IMR-90 (cell line): ENCODE data around the gene CLEC7A. TPM values are rescaled to one million over a fixed set of nuclear protein-coding genes. Genes with fewer than 3 reads are reported as not detected.
A peak's percentile ranks its signal among the peaks of the same experiment; 100 is the strongest.

Experiments used
- ATAC-seq: fragments of 200-7000 bp; cut with Tn5 transposase; 2 replicates; pipeline ENCODE4 v1.9.1; 2020; ENCODE audit warnings: low read depth, mild to moderate bottlenecking, moderate library complexity
- BruUV-seq: library from RNA; stranded (reverse); fragments of 400-500 nt; replicated peaks from 2 replicates; lab custom pipeline; 2021; lab: Mats Ljungman, UMichigan
- CTCF ChIA-PET: fragments of 300-600 bp; formaldehyde crosslinking; extraction: SDS; loops from one replicate; lab custom pipeline; 2021; ENCODE audit warnings: antibody characterized with exemption; lab: Yijun Ruan, JAX
- POLR2A ChIA-PET: fragments of 300-600 bp; sonication (Branson Sonifier 250); formaldehyde crosslinking; loops from one replicate; lab custom pipeline; 2022; ENCODE audit warnings: antibody characterized with exemption; ENCODE audit not compliant: unreplicated experiment; lab: Charles Lee
- DNase-seq: peaks from one replicate; pipeline ENCODE4 v3.0.0; 2013
- H2AFZ ChIP-seq: replicated peaks from 2 replicates; pipeline ENCODE3; 2013; ENCODE audit warnings: low read length, mild to moderate bottlenecking; ENCODE audit not compliant: poor library complexity
- H2AK5ac ChIP-seq: 2 replicates; pipeline ENCODE4 v1.6.1; 2013; ENCODE audit warnings: low read depth, low read length, inconsistent platforms
- H2AK9ac ChIP-seq: replicated peaks from 2 replicates; pipeline ENCODE3; 2013; ENCODE audit warnings: mild to moderate bottlenecking, low read depth, low read length, moderate library complexity; ENCODE audit not compliant: poor library complexity
- H2BK120ac ChIP-seq: 2 replicates; pipeline ENCODE4 v1.6.1; 2013; ENCODE audit warnings: low read depth, low read length, inconsistent platforms
- H2BK15ac ChIP-seq: 3 replicates; pipeline ENCODE4 v1.6.1; 2013; ENCODE audit warnings: low read depth, low read length, inconsistent platforms
- H2BK20ac ChIP-seq: 2 replicates; pipeline ENCODE4 v1.6.1; 2013; ENCODE audit warnings: low read depth, mild to moderate bottlenecking, inconsistent platforms, low read length, moderate library complexity
- H2BK5ac ChIP-seq: 2 replicates; pipeline ENCODE4 v1.6.1; 2013; ENCODE audit warnings: mild to moderate bottlenecking, low read depth, low read length, inconsistent platforms; ENCODE audit not compliant: poor library complexity, severe bottlenecking
- H3K14ac ChIP-seq: replicated peaks from 2 replicates; pipeline ENCODE4 v1.6.1; 2013; ENCODE audit warnings: low read depth, low read length, inconsistent platforms
- H3K18ac ChIP-seq: 2 replicates; pipeline ENCODE4 v1.6.1; 2013; ENCODE audit warnings: low read depth, low read length, control low read depth
- H3K23ac ChIP-seq: 2 replicates; pipeline ENCODE4 v1.6.1; 2013; ENCODE audit warnings: low read depth, low read length, inconsistent platforms
- H3K27ac ChIP-seq: 2 replicates; pipeline ENCODE4 v1.5.1; 2013; ENCODE audit warnings: mild to moderate bottlenecking, control low read depth, low read length; ENCODE audit not compliant: insufficient read depth
- H3K27me3 ChIP-seq: 2 replicates; pipeline ENCODE4 v1.6.1; 2013; ENCODE audit warnings: low read length; ENCODE audit not compliant: control insufficient read depth, insufficient read depth
- H3K36me3 ChIP-seq: 2 replicates; pipeline ENCODE4 v1.6.1; 2013; ENCODE audit warnings: low read length, mixed read lengths; ENCODE audit not compliant: control insufficient read depth, insufficient read depth
- H3K4ac ChIP-seq: 2 replicates; pipeline ENCODE4 v1.6.1; 2013; ENCODE audit warnings: low read depth, low read length, inconsistent platforms
- H3K4me1 ChIP-seq: 2 replicates; pipeline ENCODE4 v1.6.1; 2013; ENCODE audit warnings: low read length, mixed read lengths; ENCODE audit not compliant: control insufficient read depth, insufficient read depth
- H3K4me2 ChIP-seq: 2 replicates; pipeline ENCODE4 v1.6.1; 2013; ENCODE audit warnings: low read depth, mild to moderate bottlenecking, control low read depth, low read length, moderate library complexity
- H3K4me3 ChIP-seq: 2 replicates; pipeline ENCODE4 v1.5.1; 2013; ENCODE audit warnings: low read depth, mild to moderate bottlenecking, control low read depth, low read length, moderate library complexity; ENCODE audit not compliant: insufficient read depth
- H3K56ac ChIP-seq: 2 replicates; pipeline ENCODE4 v1.6.1; 2013; ENCODE audit warnings: low read length, inconsistent platforms; ENCODE audit not compliant: insufficient read depth; ENCODE audit errors: extremely low read depth
- H3K79me1 ChIP-seq, 2 experiments: 2 replicates each; pipeline ENCODE4 v1.6.1; 2013; ENCODE audit warnings: low read length in 2 of 2, inconsistent platforms in 1 of 2, low read depth in 1 of 2
- H3K9ac ChIP-seq: 2 replicates; pipeline ENCODE4 v1.6.1; 2013; ENCODE audit warnings: low read depth, low read length, control low read depth
- H3K9me1 ChIP-seq: 2 replicates; pipeline ENCODE4 v1.6.1; 2013; ENCODE audit warnings: low read length, inconsistent platforms; ENCODE audit not compliant: insufficient read depth
- H3K9me3 ChIP-seq: 2 replicates; pipeline ENCODE4 v1.6.1; 2013; ENCODE audit warnings: low read length; ENCODE audit not compliant: control insufficient read depth, insufficient read depth
- H4K20me1 ChIP-seq: 2 replicates; pipeline ENCODE4 v1.6.1; 2013; ENCODE audit warnings: low read length, inconsistent platforms; ENCODE audit not compliant: insufficient read depth
- H4K5ac ChIP-seq: 2 replicates; pipeline ENCODE4 v1.6.1; 2013; ENCODE audit warnings: mild to moderate bottlenecking, low read depth, low read length, control low read depth
- H4K8ac ChIP-seq, 2 experiments: 2 replicates each; pipeline ENCODE4 v1.6.1; 2013; ENCODE audit warnings: low read depth in 2 of 2, low read length in 2 of 2, control low read depth in 1 of 2, inconsistent platforms in 1 of 2
- H4K91ac ChIP-seq: 2 replicates; pipeline ENCODE4 v1.6.1; 2013; ENCODE audit warnings: low read depth, low read length, inconsistent platforms; ENCODE audit not compliant: insufficient read depth
- ELK1 ChIP-seq: fragments of 150-350 bp; IDR thresholded peaks from 2 replicates; pipeline ENCODE4 v1.6.1; 2016; ENCODE audit warnings: low read depth, mild to moderate bottlenecking, low read length, moderate library complexity, borderline replicate concordance
- MXI1 ChIP-seq: IDR thresholded peaks from 2 replicates; pipeline ENCODE4 v1.6.1; 2012; ENCODE audit warnings: low read depth, mild to moderate bottlenecking, low read length, moderate library complexity, borderline replicate concordance
- RCOR1 ChIP-seq: IDR thresholded peaks from 2 replicates; pipeline ENCODE4 v1.6.1; 2012; ENCODE audit warnings: mild to moderate bottlenecking, low read length, improper control_type of control experiment; ENCODE audit not compliant: insufficient replicate concordance
- WGBS, 2 experiments: methylation state at CpG; one replicate each; pipeline versions ENCODE4 v1.1.5 to v1.1.7; 2013; ENCODE audit warnings: missing lambda C conversion rate in 2 of 2; ENCODE audit not compliant: insufficient read length in 1 of 2; ENCODE audit errors: extremely low coverage in 2 of 2; 5-methylcytosine and 5-hydroxymethylcytosine counted together
- dilution Hi-C: fragments of 300-500 bp; cut with HindIII; formaldehyde crosslinking; loops from one replicate; pipeline ENCODE4 v1.14.3; 2018; ENCODE audit warnings: low sequenced_read_pairs; ENCODE audit not compliant: unreplicated experiment
- in situ Hi-C: fragments of 300-500 bp; cut with MboI; formaldehyde crosslinking; loops from 3 replicates; pipeline ENCODE4 v1.14.3; 2019; ENCODE audit warnings: low sequenced_read_pairs, inconsistent platforms, mixed read lengths
- intact Hi-C: fragments of 100-400 bp; cut with micrococcal nuclease; formaldehyde crosslinking; loops from 2 replicates; pipeline ENCODE4 v1.10.0; 2022
- polyA plus RNA-seq, 3 experiments: library from polyadenylated mRNA; depleted of rRNA; stranded (reverse); fragments of >200 nt; gene quantifications; 2 replicates each; pipeline ENCODE4 v1.2.3, GENCODE V29; 2012; ENCODE audit warnings: low replicate concordance in 1 of 3
- total RNA-seq: library from RNA; depleted of rRNA; stranded (reverse); fragments of >200 nt; gene quantifications from 2 replicates; pipeline ENCODE4 v1.2.3, GENCODE V29; 2012

CLEC7A gene
- total and polyA plus RNA-seq, 2 of the 4 experiments (the other 2 are of a cell fraction), result not detected

GRCh38 chr12:10069099-10069498, 60.9 kb downstream of the CLEC7A start:
- Histone ChIP-seq H3K9me3 (no peaks in the 10 kb centered on the region), H2BK5ac (no peak overlapping the region), H2AK9ac (no peak overlapping the region), H3K9ac (no peak overlapping the region), H2AFZ (no peak overlapping the region), H3K27me3 (no peaks in the 10 kb centered on the region), H3K4ac (no peak overlapping the region), H2AK5ac (no peak overlapping the region), H3K14ac (no peak overlapping the region), H3K4me1 (peaks cover 4% of the 10 kb centered on the region), H3K9me1 (0 out of 2 replicates have a peak, but pooled peaks cover 3% of the 10 kb centered on the region), H4K91ac (no peak overlapping the region), H3K56ac (no peak overlapping the region), H3K4me3 (no peak overlapping the region), H3K79me1 (no peaks in the 10 kb centered on the region), H2BK20ac (no peak overlapping the region), H3K36me3 (no peaks in the 10 kb centered on the region), H3K27ac (no peak overlapping the region), H3K18ac (no peak overlapping the region; the same call in 1 of the 2 replicates), H4K8ac (0 out of 4 replicates have a peak overlapping the region, but pooled peaks of 1 of the 2 experiments have one; percentile 10), H2BK120ac (no peak overlapping the region), H4K5ac (no peak overlapping the region; the same call in 1 of the 2 replicates), H3K23ac (no peak overlapping the region), H2BK15ac (no peak overlapping the region), H4K20me1 (no peaks in the 10 kb centered on the region), H3K4me2 (peak overlapping the region; percentile 45; the same call in 1 of the 2 replicates)
- in situ Hi-C loops (no loop called here), dilution Hi-C loops (no loop called here), intact Hi-C loops (no loop called here)
- DNase-seq (peak; percentile 28), ATAC-seq (peak; percentile 72)
- TF ChIP-seq ELK1 (no peak), MXI1 (no peak), RCOR1 (no peak)
- no TSS peak for BruUV-seq
- ChIA-PET CTCF (interaction anchor here (0.5 to 1.4 kb wide), 2 partner anchors 15 to 438 kb away, joined by 3 to 4 read pairs; no protein-coding TSS in a partner anchor), POLR2A (interaction anchor here (0.6 kb wide), 1 partner anchor 17 kb away, joined by 4 read pairs; no protein-coding TSS in a partner anchor)
- 40% methylated on average over 1 of the region's 4 CpGs; no CpG with 5 or more reads in 1 of the 2 experiments for whole genome bisulfite sequencing, 2 experiments
